HG03442 (cell line): ENCODE measurements around the gene KASH5.
"Not testable (repeated sequence)": the region's sequence is repeated elsewhere in the genome, so short reads cannot be mapped to it uniquely, and the experiment has no call there.

Experiments used
- ATAC-seq: cut with Tn5 transposase; IDR thresholded peaks from one replicate; pipeline ENCODE4 v1.9.1; 2021; ENCODE audit warnings: mild to moderate bottlenecking, moderate library complexity; ENCODE audit not compliant: unreplicated experiment

The KASH5 gene

GRCh38 chr19:49434907-49435583 is 47.0 kb downstream of the KASH5 start:
- ATAC-seq: no peak

GRCh38 chr19:49435670-49436069 is 47.6 kb downstream of the KASH5 start:
- no peak for ATAC-seq

DNA sequence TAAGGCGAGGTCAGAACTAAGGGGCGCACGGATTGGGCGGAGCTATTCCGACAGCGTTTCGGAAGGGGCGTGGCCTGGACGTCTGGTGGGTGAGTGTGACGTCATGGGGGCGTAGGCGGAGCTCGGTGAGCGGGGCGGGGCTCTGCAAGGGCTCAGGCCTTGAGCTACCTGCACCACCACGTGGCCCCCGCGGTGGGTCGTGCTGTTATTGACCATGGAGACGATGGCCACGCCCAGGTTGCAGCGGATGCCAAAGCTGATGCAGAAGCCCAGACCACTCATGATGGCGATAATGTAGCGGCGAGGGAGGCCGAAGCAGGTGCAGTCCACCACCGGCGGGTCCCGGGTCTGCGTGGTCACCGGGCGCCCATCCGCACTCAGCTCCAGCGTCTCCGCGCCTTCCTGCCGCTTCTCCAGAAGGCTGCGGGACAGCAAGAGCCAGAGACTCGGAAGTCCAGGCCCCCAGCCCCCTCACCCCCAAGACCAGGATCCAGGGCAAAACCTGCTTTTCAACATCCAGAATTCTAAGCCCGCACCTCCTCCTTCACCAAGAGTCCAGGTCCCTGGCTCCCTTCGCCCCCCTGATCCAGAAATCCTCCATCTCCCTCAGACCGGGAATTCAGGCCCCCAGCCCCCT is 48.5 kb downstream of the KASH5 start:
- ATAC-seq: no peak

GRCh38 chr19:49437231-49437630 is 49.2 kb downstream of the KASH5 start:
- ATAC-seq: no peak

DNA sequence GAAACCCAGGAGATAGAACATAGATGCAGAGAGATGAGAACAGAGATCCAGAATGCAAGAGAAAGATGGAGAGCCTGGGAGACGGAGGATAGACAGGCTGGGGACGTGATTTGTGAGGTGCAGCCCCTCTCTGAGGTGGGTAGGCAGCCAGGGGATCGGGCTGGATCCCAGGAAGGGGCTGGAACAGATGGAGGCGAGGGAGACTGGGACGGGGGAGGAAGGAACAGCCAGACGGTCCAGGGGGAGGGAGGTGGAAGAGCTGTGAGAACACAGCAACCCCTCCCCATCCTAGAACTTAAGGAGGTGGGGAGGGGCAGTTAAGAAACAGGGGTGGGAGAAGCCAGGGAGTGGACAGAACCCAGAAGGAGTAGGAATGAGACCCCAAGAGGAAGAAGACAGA is 50.2 kb downstream of the KASH5 start:
- no peak for ATAC-seq

DNA sequence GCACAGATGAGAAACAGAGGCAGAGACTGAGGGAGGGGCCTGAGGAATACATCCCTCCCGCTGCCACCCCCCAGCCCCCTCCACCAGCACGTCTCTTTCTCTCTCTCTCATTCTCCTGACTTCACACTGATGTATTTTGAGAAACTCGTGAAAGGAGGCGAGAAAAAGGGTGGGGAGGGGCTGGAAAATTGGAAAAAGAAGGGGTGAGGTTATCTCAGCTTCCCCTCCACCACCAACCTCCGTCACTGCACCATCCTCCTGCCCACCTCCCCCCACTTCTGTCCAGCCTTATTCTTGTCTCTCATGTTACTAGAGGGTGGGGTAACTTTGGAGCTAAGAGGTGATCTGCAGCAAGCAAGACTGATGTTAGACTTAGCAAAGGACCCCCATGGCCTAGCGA is 51.8 kb downstream of the KASH5 start:
- no peak for ATAC-seq

DNA sequence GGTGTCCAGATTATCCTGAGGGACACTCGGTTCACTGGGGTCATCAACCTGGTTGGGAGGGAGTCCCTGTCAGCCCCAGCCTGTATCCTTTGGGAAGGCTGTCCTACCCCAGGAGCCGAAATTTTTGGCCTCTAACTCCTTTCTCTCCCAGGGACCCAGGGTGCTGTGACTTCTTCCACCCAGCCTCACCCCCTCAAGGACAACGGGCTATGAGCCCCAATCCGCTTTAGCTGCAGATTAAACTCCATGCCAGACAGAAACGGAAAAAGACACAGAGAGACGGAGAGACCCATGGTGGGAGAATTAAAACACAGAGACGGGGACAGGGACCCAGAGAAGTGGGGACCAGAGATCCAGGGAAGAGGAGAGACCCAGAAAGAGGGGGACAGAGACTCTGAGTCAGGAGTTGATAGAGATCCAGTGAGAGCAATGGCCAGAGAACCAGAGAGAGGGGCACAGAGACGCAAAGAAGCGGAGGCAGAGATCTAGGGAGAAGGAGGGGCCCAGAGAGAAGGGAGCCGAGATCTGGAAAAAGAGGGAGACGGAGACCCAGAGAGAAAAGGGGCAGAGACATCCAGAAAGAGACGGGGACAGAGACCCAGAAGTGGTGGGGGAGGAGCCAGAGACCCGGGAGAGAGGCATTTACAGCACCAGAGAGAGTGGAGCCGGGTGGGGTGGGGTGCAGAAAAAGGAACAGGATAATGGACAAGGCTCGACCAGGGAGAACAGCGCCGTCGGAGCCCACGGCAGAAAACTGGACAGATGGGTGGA is 52.6 kb downstream of the KASH5 start:
- no peak for ATAC-seq

DNA sequence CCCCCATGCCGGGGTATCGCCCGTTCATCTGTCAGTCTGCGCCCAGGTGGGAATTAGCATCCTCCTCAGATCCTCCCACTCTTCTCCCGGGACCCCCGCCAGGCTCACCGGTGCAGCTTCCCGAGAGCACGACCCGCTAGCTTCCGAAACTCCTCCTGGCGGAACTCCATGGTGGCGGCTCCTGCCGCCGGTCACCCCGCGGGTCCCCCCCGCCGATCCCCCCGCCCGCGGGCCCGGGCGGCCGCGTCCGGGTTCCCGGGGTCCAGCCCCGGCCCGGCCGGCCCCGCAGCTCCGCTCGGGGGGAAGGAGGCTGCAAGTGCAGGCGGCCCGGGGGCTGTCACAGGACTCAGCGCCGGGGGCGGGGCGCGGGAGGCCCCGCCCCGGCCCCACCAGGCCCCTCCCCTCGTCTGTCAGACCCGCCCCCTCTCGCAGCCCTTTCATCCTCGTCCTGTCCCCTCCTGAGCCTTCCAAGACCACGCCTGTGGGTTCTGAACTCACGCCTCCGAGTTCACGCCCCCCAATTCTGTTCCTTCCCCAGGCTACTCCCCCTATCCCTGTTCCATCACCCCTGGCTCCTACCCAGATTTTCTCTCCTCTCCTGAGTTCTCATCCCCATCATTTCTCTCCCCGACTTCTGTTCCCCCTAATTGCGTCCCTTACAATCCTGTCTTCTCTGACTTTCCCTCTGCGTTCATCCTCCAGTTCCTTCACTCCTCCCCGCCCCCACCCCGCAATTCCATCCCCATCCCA is 53.3 kb downstream of the KASH5 start, which contains the start of gene SLC17A7:
SLC17A7 (minus strand) TSS at position 318 of the 750 bp plus-strand sequence; CDS start at position 170, 148 bp downstream.
- ATAC-seq: no peak

GRCh38 chr19:49441960-49442350 is 53.9 kb downstream of the KASH5 start:
- no peak for ATAC-seq

GRCh38 chr19:49442354-49442753 is 54.3 kb downstream of the KASH5 start:
- no peak for ATAC-seq

- peak; percentile 7 for ATAC-seq
Measured at GRCh38 chr19:49442771-49443365, 54.8 kb downstream of the KASH5 start.

DNA sequence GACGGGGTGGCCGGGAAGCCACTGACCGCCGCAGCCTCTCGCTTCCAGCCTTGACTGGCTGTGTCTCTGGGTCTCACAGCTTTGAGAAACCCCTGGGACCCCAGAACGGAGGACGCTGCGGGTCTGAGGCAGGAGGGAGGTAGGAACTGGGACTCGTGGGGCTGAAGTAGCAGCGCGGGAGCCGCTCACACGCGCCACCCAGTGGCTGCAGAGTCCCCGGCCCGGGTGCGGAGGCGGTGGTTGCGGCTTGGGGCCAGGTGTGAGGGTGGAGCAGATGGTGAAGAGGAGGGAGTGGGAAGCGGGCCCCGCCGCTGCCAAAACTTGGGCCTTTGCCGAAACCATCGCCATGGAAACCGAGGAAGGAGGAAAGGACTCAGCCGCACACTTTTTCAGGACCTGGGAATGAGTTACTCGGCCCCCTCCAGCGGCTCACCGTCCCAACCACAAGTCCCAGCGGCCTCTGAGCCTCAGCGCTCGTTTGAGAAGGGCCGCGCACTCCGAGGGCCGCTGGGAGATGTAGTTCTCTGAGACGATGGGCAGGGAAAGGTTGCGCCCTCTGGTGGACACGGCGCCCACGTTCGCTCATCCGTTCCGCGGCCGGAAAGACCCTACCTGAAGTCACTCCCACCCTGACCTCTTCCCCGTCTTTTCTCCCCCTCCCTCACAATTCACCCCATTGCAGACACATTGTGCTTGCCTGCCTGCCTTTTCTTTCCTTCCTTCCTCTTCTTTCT is 55.5 kb downstream of the KASH5 start:
- ATAC-seq: peak; percentile 78

GRCh38 chr19:49444100-49444700 is 56.2 kb downstream of the KASH5 start:
- not testable (repeated sequence) for ATAC-seq

- no peak for ATAC-seq
Measured at GRCh38 chr19:49445997-49446396, 57.9 kb downstream of the KASH5 start.

- no peak for ATAC-seq
Measured at GRCh38 chr19:49447485-49448431, 59.7 kb downstream of the KASH5 start.

- ATAC-seq: no peak
Measured at GRCh38 chr19:49448432-49448786, 60.4 kb downstream of the KASH5 start.

DNA sequence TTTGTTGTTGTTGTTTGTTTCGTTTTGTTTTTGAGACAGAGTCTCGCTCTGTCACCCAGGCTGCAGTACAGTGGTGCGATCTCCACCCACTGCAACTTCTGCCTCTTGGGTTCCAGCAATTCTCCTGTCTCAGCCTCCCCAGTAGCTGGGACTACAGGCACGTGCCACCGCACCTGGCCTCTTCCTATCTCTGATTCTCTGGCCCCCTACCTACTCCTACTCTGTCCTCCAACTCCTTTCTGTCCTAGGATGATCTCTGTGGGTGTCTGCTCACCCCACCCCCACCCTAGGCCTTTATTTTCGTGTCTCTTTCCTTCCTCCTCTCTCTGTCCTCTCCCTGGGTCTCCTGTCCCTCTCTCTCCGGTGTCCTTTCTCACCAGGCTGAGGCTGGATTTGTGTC is 62.4 kb downstream of the KASH5 start:
- no peak for ATAC-seq

- peak; percentile 47 for ATAC-seq
Measured at GRCh38 chr19:49451430-49452181, 63.6 kb downstream of the KASH5 start, which contains the start of gene PIH1D1. PIH1D1 (minus strand) TSS chr19:49451814; CDS start chr19:49451574, 240 bp downstream.
